Neutrophil (primary cell): ENCODE data around the gene TMEM30A.

Experiments used
- H3K27ac ChIP-seq: fragments of 200-600 bp; sonication (generic); 2 replicates; pipeline ENCODE4 v1.5.1; 2016; ENCODE audit warnings: mild to moderate bottlenecking, moderate library complexity
- H3K27me3 ChIP-seq: fragments of 200-600 bp; sonication (generic); 2 replicates; pipeline ENCODE4 v1.6.0; 2016; ENCODE audit warnings: mild to moderate bottlenecking
- H3K36me3 ChIP-seq: fragments of 200-600 bp; sonication (generic); 2 replicates; pipeline ENCODE4 v1.5.1; 2017
- H3K4me1 ChIP-seq, 2 experiments: fragments of 200-600 bp in 1 of 2; sonication (generic) in 1 of 2; 1 replicate in 1 of 2; 2 replicates in 1 of 2; pipeline versions ENCODE4 v1.5.1 to v1.6.1; 2013 to 2016; ENCODE audit warnings: low read depth in 1 of 2, low read length in 1 of 2, mild to moderate bottlenecking in 1 of 2, moderate library complexity in 1 of 2; ENCODE audit not compliant: control insufficient read depth in 1 of 2, insufficient read depth in 1 of 2
- H3K4me3 ChIP-seq, 2 experiments: fragments of 200-600 bp in 1 of 2; sonication (generic) in 1 of 2; 1 replicate in 1 of 2; 2 replicates in 1 of 2; pipeline ENCODE4 v1.5.1; 2013 to 2016; ENCODE audit warnings: low read depth in 1 of 2, low read length in 1 of 2, mild to moderate bottlenecking in 1 of 2, moderate library complexity in 1 of 2
- H3K9me3 ChIP-seq: fragments of 200-600 bp; sonication (generic); 2 replicates; pipeline ENCODE4 v1.5.1; 2016
- CTCF ChIP-seq: fragments of 200-600 bp; sonication (generic); IDR thresholded peaks from 2 replicates; pipeline ENCODE4 v1.5.1; 2016; ENCODE audit warnings: antibody characterized with exemption

TMEM30A gene

DNA sequence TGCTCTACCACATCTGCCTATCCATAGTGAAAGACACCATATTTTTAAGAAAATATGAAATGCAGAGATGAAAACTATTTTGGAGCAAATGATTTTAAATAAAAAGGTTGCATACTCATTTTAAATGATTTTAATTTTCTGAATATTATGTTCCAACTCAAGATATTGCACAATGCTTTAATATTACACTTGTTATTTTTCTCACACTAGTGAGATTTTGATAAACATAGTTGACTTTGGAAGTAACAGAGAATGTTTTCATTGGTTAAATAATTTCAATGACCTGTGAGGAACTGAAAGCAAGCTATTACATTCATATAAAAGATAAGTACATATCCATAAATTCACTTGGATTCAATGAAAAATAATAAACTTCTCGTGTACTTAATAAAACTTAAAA is 7.2 kb upstream of the TMEM30A start:
- no peaks in the 10 kb centered on the region for H3K9me3 ChIP-seq
- no peak overlapping the region for H3K4me3 ChIP-seq
- no peaks in the 10 kb centered on the region for H3K27me3 ChIP-seq
- H3K36me3 ChIP-seq: no peaks in the 10 kb centered on the region
- peaks cover 7 to 10% of the 10 kb centered on the region in 2 experiments for H3K4me1 ChIP-seq
- H3K27ac ChIP-seq: no peak overlapping the region
- no peak for TF ChIP-seq CTCF

DNA sequence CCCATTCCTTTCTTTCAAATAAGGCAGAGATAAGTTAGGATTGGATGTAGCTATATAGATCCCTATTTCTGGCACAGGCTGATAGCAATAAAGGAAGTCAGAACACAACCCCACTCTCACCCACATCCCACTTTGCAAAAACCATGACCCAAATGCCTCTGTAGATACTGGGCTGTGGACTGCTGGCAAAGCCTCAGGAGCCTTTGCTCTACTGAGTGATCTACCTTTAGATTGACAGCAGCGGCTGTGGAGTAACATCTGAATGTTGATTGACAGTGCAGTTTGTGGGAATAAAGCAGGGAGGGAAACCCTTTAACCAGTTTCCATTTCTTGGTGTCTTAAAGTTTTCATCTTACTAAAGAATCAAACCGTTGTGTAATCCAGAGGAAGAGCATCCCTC is 6.7 kb upstream of the TMEM30A start:
- no peak overlapping the region for H3K27ac ChIP-seq
- no peaks in the 10 kb centered on the region for H3K27me3 ChIP-seq
- no peaks in the 10 kb centered on the region for H3K9me3 ChIP-seq
- no peak overlapping the region for H3K4me3 ChIP-seq
- no peaks in the 10 kb centered on the region for H3K36me3 ChIP-seq
- H3K4me1 ChIP-seq: peaks cover 9 to 12% of the 10 kb centered on the region in 2 experiments
- no peak for TF ChIP-seq CTCF

DNA sequence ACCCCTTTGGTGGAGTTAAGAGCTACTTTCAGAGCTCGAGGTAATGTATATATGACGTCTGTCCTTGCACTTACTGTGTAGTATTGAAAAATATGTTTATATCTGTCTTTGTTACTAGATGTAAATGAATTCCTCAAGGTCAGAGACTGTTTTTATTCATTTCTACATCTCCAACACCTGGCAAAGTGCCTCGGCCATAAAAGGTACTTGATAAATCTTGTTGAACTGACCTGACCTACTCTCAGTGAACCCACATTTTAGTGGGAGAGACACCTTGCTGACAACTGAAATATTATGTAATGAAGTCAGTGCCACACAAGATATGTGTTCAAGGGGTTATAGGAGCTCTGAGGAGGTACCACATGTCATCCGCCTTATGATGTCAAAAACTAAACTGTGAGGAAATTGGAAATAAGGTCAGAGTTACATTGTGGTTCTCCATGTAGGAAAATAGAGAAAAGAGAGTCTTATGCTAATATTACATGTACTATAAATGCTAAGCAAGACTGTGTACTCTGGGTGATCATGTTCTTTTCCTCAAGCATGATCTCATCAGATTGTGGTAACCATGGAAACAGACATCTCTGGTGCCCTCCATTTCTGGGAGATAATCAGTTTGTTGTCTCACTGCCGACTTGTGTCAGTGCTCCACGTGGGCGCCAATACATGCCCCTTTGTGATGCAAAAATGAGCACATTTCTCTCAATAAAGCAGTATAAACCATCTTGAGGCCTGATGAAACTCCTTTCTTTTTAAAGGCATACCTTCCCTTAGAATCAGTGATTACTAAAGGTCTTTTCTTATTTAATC is 5.7 kb upstream of the TMEM30A start:
- H3K4me1 ChIP-seq: peaks cover 19 to 22% of the 10 kb centered on the region in 2 experiments
- H3K9me3 ChIP-seq: no peaks in the 10 kb centered on the region
- H3K36me3 ChIP-seq: no peaks in the 10 kb centered on the region
- TF ChIP-seq CTCF: no peak
- H3K27me3 ChIP-seq: no peaks in the 10 kb centered on the region
- H3K27ac ChIP-seq: no peak overlapping the region
- H3K4me3 ChIP-seq: no peak overlapping the region

DNA sequence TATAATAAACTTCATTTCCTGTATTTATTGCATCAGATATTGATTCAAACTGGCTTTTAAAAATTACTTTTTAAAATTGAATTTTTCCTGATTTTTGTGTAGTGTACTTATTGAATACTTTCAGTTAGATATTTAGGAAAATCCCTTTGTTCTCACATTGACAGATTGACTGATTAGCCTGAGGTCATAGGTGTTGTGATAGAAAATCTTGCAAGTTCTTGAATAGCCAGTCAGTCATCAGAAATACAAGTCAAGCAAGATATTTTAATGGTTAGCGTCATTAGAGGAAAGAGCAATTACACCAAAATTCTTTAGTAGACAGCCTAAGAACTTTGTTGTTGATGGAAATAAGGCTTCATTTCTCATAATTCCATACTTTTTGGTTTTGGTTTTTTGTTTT is 3.4 kb upstream of the TMEM30A start:
- Histone ChIP-seq H3K27ac (no peak overlapping the region), H3K27me3 (no peaks in the 10 kb centered on the region), H3K4me3 (no peak overlapping the region), H3K9me3 (no peaks in the 10 kb centered on the region), H3K36me3 (no peaks in the 10 kb centered on the region), H3K4me1 (peaks cover 32 to 40% of the 10 kb centered on the region in 2 experiments)
- no peak for TF ChIP-seq CTCF

DNA sequence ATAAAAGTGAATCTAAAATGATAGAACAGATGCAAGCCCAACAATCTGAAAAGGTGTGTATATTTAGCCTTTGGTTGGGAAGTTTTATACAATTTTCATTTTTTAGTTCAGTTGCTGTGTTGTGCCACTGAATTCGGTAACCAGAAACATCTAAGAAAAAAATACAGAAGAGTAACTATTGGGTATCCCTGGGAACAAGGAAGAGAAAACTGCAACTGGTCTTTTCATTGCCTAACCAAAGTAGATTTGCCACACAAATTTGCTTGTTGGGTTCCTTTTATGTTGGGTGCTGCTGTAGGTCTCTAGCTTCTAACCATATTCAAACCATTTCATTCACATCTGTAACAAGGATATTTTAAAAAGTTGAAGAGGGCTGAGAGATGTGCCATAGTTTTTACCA is 2.8 kb upstream of the TMEM30A start:
- no peak for TF ChIP-seq CTCF
- Histone ChIP-seq H3K27me3 (no peaks in the 10 kb centered on the region), H3K9me3 (no peaks in the 10 kb centered on the region), H3K27ac (no peak overlapping the region), H3K36me3 (no peaks in the 10 kb centered on the region), H3K4me3 (no peak overlapping the region), H3K4me1 (peaks cover 38 to 46% of the 10 kb centered on the region in 2 experiments)
